Limb (tissue), 2 donors: ENCODE measurements around the gene PIGK.

Experiments used
- DNase-seq, 2 donors: peaks; one replicate each; pipeline ENCODE4 v3.0.0-alpha.2; 2016; ENCODE audit errors: extremely low spot score in 2 of 2

PIGK gene

GRCh38 chr1:77096496-77097255 is 122.6 kb downstream of the PIGK start:
- DNase-seq: no peak

DNA sequence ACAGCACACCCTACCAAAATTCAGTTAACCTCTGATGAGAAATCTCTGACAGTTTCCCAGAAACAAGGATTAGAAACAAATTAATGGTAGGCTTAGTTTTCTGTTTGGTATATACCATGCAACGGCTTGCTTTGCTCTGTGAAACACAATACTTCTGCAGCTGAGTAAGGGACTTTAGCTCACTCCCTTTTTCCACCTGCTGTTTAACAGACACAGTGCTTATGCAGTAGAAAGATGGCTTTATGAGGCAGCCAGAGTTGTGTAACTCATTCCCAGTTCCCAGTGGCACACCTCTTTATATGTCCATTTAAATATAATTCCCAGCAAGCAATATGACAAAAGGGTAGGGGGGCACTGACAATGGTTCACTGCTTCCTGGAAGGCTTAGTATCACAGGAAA is 124.0 kb downstream of the PIGK start:
- peak in 1 of 2 donors; percentile 3 for DNase-seq

- no peak for DNase-seq
Observed at GRCh38 chr1:77089756-77090155, 129.5 kb downstream of the PIGK start.

DNA sequence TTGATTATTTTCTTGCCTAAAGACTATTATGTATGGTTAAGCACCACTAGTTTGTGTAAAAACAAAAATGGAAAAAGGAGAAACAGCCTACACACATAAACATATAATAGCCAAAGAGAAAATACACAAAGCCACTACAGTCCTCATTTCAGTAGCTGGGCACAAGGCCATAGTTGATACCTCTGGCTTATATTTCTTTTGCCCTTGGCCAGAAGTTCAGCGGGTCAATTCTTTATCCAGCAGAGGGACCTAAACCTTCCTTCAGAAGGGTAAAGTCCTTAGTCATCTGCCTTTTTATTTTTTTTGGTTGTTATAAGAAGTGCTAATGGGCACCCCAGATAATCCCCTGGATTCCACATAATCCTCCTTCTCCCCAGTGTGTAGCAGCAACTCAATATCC is 134.1 kb downstream of the PIGK start:
- no peak for DNase-seq

- no peak for DNase-seq
Observed at GRCh38 chr1:77084457-77084856, 134.8 kb downstream of the PIGK start.

- no peak for DNase-seq
Observed at GRCh38 chr1:77081834-77082233, 137.4 kb downstream of the PIGK start.

GRCh38 chr1:77076759-77077158 is 142.5 kb downstream of the PIGK start:
- no peak for DNase-seq

DNA sequence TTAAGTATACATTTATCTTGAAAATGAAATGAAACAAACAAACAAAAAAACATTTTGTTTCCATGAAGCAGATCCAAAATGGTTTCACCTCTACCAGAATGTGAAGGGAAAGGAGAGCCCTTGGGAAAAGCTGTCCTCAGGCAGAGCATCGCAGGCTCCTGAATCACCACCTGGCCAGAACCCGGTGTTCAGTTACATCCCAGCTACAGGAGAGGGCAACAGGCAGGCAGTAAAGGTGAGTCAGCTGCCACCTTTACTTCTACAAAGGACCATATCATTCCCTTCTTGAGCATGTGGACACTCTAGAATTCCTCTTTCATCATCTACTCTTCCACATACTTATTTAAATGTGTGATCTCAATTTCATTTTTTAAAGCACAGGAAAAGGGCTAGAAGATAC is 151.2 kb downstream of the PIGK start:
- no peak for DNase-seq

- no peak for DNase-seq
Observed at GRCh38 chr1:77065693-77066342, 153.4 kb downstream of the PIGK start.

DNA sequence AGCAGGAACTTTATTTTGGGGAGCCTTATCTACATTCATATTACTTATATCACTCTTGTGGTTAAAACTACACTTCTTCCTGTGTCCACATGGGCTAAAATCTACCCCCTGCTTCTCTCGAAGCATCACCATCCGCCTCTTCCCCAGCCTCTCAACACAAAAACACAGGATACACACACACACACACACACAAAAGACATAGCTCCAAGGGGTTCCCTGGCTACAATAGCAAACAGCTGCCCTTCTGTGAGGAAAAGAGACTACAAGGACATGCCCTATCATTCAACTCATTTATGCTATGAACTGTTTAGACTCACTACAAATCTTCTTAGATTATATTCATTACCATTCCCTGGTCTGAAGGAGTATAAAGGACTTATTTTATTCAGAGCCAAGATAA is 155.0 kb downstream of the PIGK start:
- DNase-seq: no peak

GRCh38 chr1:77063118-77063517 is 156.1 kb downstream of the PIGK start:
- no peak for DNase-seq

GRCh38 chr1:77061162-77061561 is 158.1 kb downstream of the PIGK start:
- no peak for DNase-seq

DNA sequence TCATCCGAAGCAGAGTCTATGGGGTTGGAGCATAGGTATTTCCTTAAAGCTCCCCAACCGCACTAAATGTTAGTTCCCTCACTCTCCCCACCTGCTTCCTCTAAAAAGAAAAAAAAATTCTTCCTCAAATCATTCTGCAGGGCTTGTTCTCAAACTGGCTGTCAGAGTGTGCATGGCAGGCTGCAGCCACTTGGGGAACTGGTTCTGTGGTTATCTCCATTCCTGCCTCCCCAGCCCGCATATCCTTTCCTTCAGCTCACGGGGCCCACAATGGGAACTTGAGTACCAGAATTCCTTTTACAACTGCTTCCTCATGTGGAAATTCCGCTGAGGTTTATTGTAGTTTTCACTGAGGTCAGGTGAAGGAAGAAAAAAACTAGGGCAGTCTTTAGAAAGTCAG is 159.2 kb downstream of the PIGK start:
- DNase-seq: no peak

GRCh38 chr1:77057994-77058585 is 161.1 kb downstream of the PIGK start:
- no peak for DNase-seq

GRCh38 chr1:77056525-77056924 is 162.7 kb downstream of the PIGK start:
- no peak for DNase-seq

DNA sequence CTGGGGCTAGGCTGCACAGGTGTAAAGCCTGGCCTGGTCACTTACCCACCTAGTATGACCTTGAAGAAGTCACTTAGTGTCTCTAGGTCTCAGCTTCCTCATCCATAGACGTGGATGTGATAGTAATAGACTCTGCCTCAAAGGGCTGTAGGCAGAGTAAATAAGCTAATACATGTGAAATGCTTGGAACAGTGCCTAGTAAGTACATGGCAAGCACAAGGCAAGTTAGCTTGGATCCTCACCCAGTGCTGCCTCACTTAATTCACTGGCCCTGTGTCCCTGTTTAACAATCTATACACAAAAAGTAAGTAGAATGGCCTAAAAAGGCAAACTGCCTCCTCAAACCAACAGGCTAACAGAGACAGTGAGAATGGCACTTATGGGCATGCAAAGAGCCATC is 167.8 kb downstream of the PIGK start:
- DNase-seq: no peak

- DNase-seq: no peak
Observed at GRCh38 chr1:77048615-77049005, 170.6 kb downstream of the PIGK start.

DNA sequence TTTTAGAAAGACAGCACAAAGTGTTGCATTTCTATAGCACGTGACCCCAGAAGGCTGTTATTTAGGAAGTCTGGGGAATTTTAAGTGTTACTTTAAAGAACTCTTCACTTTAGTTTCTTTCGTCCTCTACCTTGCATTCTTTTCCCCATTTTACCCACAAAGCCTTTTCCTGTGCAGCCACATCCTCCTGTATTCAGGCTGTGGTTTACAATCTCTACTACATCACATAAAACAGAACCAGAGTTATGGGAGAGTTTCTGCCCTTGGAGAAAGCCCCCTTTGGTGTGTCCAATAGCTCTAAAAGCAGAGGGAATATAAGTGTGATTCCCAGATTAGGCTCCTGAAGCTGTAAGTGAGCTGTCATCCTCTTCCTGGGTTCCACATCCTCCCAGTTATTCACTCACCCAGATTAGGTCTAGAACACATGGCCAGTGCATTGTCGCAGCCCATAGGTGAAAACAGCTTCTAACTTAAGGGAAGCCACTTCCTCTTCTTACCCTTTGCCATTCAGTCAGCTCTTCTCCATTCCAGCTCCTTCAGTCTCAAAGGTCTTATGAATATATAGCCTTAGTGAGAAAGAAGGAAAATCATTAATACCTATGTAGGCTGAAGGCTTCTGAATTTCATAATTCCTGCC is 171.1 kb downstream of the PIGK start:
- no peak for DNase-seq

DNA sequence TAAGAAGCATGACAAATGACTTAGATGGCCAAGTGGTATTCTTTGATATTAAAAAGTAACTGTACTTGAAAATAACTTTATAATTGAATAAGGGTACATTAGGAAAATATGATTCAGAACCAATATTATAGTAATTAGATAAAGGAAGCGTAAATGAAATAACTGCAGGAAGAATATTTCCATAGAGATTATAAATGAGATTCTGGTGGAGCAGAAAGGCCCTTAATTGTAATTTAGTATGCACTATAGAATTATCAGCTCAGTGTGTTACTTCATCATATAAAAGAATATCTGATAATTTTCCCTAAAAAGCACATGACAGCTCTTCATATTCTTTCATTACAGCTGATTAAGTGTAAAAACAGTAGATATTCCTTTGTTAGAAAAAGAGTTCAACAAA is 171.7 kb downstream of the PIGK start:
- DNase-seq: no peak

GRCh38 chr1:77044133-77044849 is 174.9 kb downstream of the PIGK start:
- DNase-seq: no peak

GRCh38 chr1:77040826-77041225 is 178.4 kb downstream of the PIGK start:
- DNase-seq: no peak

DNA sequence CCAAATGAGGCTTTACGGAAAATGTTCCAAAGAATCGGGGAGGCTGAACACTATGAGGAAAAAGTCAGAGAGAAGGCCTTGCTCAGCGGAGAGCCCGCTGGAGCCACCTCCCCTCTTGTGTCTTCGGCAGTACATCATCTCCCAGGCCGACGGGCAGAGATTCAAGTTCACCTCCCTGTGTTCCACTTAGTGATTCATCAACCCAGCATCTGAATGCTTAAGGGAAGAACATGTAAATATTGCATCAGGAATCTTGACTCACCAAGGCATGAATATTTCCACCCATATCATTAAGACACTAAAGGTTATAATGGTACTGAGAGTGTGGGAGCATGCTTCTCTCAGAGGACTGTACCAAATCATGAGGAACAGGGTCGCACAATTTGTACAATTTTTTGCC is 179.5 kb downstream of the PIGK start:
- DNase-seq: no peak
